Measurements from ENCODE around the gene SRPX.

The SRPX gene

GRCh38 chrX:38129366-38129765, 91.3 kb downstream of the SRPX start:
- DNase-seq, result no peak

- DNase-seq, result no peak
Measured at GRCh38 chrX:38127961-38128360, 92.7 kb downstream of the SRPX start.

GRCh38 chrX:38126179-38126578, 94.5 kb downstream of the SRPX start:
- no peak for DNase-seq

- no peak for DNase-seq
Measured at GRCh38 chrX:38124000-38124399, 96.7 kb downstream of the SRPX start.

- DNase-seq, result no peak
Measured at GRCh38 chrX:38117485-38117884, 103.2 kb downstream of the SRPX start.

- no peak for DNase-seq
Measured at GRCh38 chrX:38116706-38117105, 104.0 kb downstream of the SRPX start.

GRCh38 chrX:38112566-38112965, 108.1 kb downstream of the SRPX start:
- no peak for DNase-seq

GRCh38 chrX:38111196-38111595, 109.5 kb downstream of the SRPX start:
- DNase-seq, result no peak

GRCh38 chrX:38110231-38110630, 110.4 kb downstream of the SRPX start:
- no peak for DNase-seq

GRCh38 chrX:38109042-38109898, 111.4 kb downstream of the SRPX start:
- no peak for DNase-seq

- no peak for DNase-seq
Measured at GRCh38 chrX:38108364-38108763, 112.3 kb downstream of the SRPX start.

GRCh38 chrX:38106991-38107655, 113.5 kb downstream of the SRPX start:
- DNase-seq, result no peak

GRCh38 chrX:38105216-38105725, 115.4 kb downstream of the SRPX start:
- DNase-seq, result no peak

GRCh38 chrX:38103857-38104812, 116.5 kb downstream of the SRPX start:
- DNase-seq, result no peak

- no peak for DNase-seq
Measured at GRCh38 chrX:38102875-38103274, 117.8 kb downstream of the SRPX start.

- no peak for DNase-seq
Measured at GRCh38 chrX:38102240-38102639, 118.4 kb downstream of the SRPX start.

- DNase-seq, result no peak
Measured at GRCh38 chrX:38099688-38100087, 121.0 kb downstream of the SRPX start.
